HG02588 (cell line): ENCODE measurements around the gene ANKRD40.
"Not testable (repeated sequence)": the region's sequence is repeated elsewhere in the genome, so short reads cannot be mapped to it uniquely, and the experiment has no call there.

ENCODE experiments used
- ATAC-seq: cut with Tn5 transposase; IDR thresholded peaks from one replicate; pipeline ENCODE4 v1.9.1; 2021; ENCODE audit warnings: mild to moderate bottlenecking, moderate library complexity; ENCODE audit not compliant: unreplicated experiment

Gene ANKRD40

GRCh38 chr17:50712641-50713040 is 4.9 kb upstream of the ANKRD40 start:
- ATAC-seq, result no peak

GRCh38 chr17:50710650-50711049 is 2.9 kb upstream of the ANKRD40 start:
- ATAC-seq, result no peak

GRCh38 chr17:50710025-50710424 is 2.3 kb upstream of the ANKRD40 start:
- ATAC-seq, result no peak

- not testable (repeated sequence) for ATAC-seq
These were observed 1.3 kb upstream of the ANKRD40 start for GRCh38 chr17:50709053-50709452.

- ATAC-seq, result no peak
These were observed 611 bp upstream of the ANKRD40 start for GRCh38 chr17:50708050-50709000.

GRCh38 chr17:50703162-50703561 is 4.6 kb downstream of the ANKRD40 start:
- ATAC-seq, result no peak

- ATAC-seq, result no peak
These were observed 8.3 kb downstream of the ANKRD40 start for GRCh38 chr17:50699410-50699809.

- ATAC-seq, result no peak
These were observed 9.9 kb downstream of the ANKRD40 start for GRCh38 chr17:50697663-50698272.

GRCh38 chr17:50697062-50697461 is 10.7 kb downstream of the ANKRD40 start:
- ATAC-seq, result no peak

GRCh38 chr17:50696365-50696879 is 11.3 kb downstream of the ANKRD40 start:
- no peak for ATAC-seq

GRCh38 chr17:50693036-50693682 is 14.6 kb downstream of the ANKRD40 start:
- no peak for ATAC-seq

- ATAC-seq, result no peak
These were observed 15.2 kb downstream of the ANKRD40 start for GRCh38 chr17:50692448-50693035.

GRCh38 chr17:50691550-50692447 is 15.9 kb downstream of the ANKRD40 start:
- no peak for ATAC-seq

GRCh38 chr17:50690887-50691549 is 16.7 kb downstream of the ANKRD40 start:
- ATAC-seq, result no peak

- no peak for ATAC-seq
These were observed 17.5 kb downstream of the ANKRD40 start for GRCh38 chr17:50689956-50690886.

- ATAC-seq, result no peak
These were observed 18.5 kb downstream of the ANKRD40 start for GRCh38 chr17:50689251-50689650.

GRCh38 chr17:50688245-50688644 is 19.5 kb downstream of the ANKRD40 start:
- no peak for ATAC-seq
